Measurements from ENCODE around the gene CUX1. TPM values are rescaled to one million over a fixed set of nuclear protein-coding genes. Genes with fewer than 3 reads are reported as not detected.

CUX1 gene
- total RNA-seq, 1 experiment from 2014 or later: 64.3 TPM

- TF ChIP-seq AR (CRISPR knock-in tag; IDR thresholded peaks at IDR 0.05) (no peak), USF1 (CRISPR knock-in tag; IDR thresholded peaks at IDR 0.05) (no peak), MAX (CRISPR knock-in tag; IDR thresholded peaks at IDR 0.05) (no peak), CTCF (IDR thresholded peaks at IDR 0.05) (no peak), HMGXB4 (CRISPR knock-in tag; IDR thresholded peaks at IDR 0.05) (no peak), ZNF416 (CRISPR knock-in tag; IDR thresholded peaks at IDR 0.05) (no peak), ERG (CRISPR knock-in tag; IDR thresholded peaks at IDR 0.05) (no peak), PREB (CRISPR knock-in tag; IDR thresholded peaks at IDR 0.05; ENCODE audit: borderline replicate concordance) (no peak), ZNF532 (CRISPR knock-in tag; IDR thresholded peaks at IDR 0.05; ENCODE audit: borderline replicate concordance) (no peak), HMGA2 (CRISPR knock-in tag; IDR thresholded peaks at IDR 0.05) (no peak)
Observed at GRCh38 chr7:102155821-102156441, 338.5 kb downstream of the CUX1 start (continued).

GRCh38 chr7:102156867-102157266 lies 339.4 kb downstream of the CUX1 start:
- peaks cover 26% of the 10 kb centered on the region for H3K4me1 Mint-ChIP-seq
- DNase-seq (ENCODE audit: low spot score) (no peak), ATAC-seq (no peak)
- ChIA-PET CTCF (no interaction called here), POLR2A (no interaction called here)
- no peaks in the 10 kb centered on the region for H3K9me3 Mint-ChIP-seq
- H3K4me3 Mint-ChIP-seq: no peak overlapping the region
- H3K36me3 Mint-ChIP-seq: peaks cover 13% of the 10 kb centered on the region
- no peak overlapping the region; the same call in 1 of the 2 replicates for H3K27ac Mint-ChIP-seq
- no peaks in the 10 kb centered on the region for H3K27me3 Mint-ChIP-seq (ENCODE audit: low read depth)
- TF ChIP-seq CTCF (IDR thresholded peaks at IDR 0.05) (no peak), SP1 (CRISPR knock-in tag; conservative IDR thresholded peaks at IDR 0.05) (no peak), FOXJ3 (CRISPR knock-in tag; IDR thresholded peaks at IDR 0.05; ENCODE audit: borderline replicate concordance) (no peak), TEAD4 (CRISPR knock-in tag; IDR thresholded peaks at IDR 0.05) (no peak), TP53 (CRISPR knock-in tag; IDR thresholded peaks at IDR 0.05) (no peak)
